ENCODE results near the gene NDUFB4.

NDUFB4 gene

GRCh38 chr3:120622870-120623726 is 27.0 kb downstream of the NDUFB4 start:
- H4K20me1 ChIP-seq (ENCODE audit: low read depth, low read length): no peaks in the 10 kb centered on the region
- no peaks in the 10 kb centered on the region for H3K79me2 ChIP-seq (ENCODE audit: insufficient read depth, low read length)
- no peak overlapping the region for H3K4me2 ChIP-seq (ENCODE audit: low read depth, low read length, poor library complexity, severe bottlenecking)
- H3F3A ChIP-seq (ENCODE audit: insufficient read depth): no peaks in the 10 kb centered on the region
- H3K27me3 ChIP-seq (ENCODE audit: low read length): no peaks in the 10 kb centered on the region
- no peak overlapping the region for H3K4me3 ChIP-seq (ENCODE audit: insufficient read depth, low read length, poor library complexity, severe bottlenecking)
- TF ChIP-seq EZH2phosphoT487 (conservative IDR thresholded peaks at IDR 0.05; ENCODE audit: low read length) (no peak), CTCF (IDR thresholded peaks at IDR 0.05; ENCODE audit: insufficient read depth, low read length, poor library complexity, severe bottlenecking) (no peak)
- H3K27ac ChIP-seq (ENCODE audit: low read depth, low read length): no peak overlapping the region
- H3K9me3 ChIP-seq (ENCODE audit: insufficient read depth, low read length): peaks cover 13% of the 10 kb centered on the region; the same call in 1 of the 2 replicates
- H3K9ac ChIP-seq (ENCODE audit: low read length): no peak overlapping the region
- no peaks in the 10 kb centered on the region for H3K36me3 ChIP-seq (ENCODE audit: low read length)
- H2AFZ ChIP-seq (ENCODE audit: low read depth, low read length, severe bottlenecking): no peak overlapping the region
- H3K9me2 ChIP-seq (replicated peaks; ENCODE audit: insufficient read depth, low read length): no peaks in the 10 kb centered on the region

GRCh38 chr3:120623727-120624093 is 27.6 kb downstream of the NDUFB4 start:
- no peak overlapping the region for H3K4me3 ChIP-seq (ENCODE audit: insufficient read depth, low read length, poor library complexity, severe bottlenecking)
- TF ChIP-seq CTCF (IDR thresholded peaks at IDR 0.05; ENCODE audit: insufficient read depth, low read length, poor library complexity, severe bottlenecking) (no peak), EZH2phosphoT487 (conservative IDR thresholded peaks at IDR 0.05; ENCODE audit: low read length) (no peak)
- H3K9me3 ChIP-seq (ENCODE audit: insufficient read depth, low read length): peaks cover 13% of the 10 kb centered on the region; the same call in 1 of the 2 replicates
- H3K79me2 ChIP-seq (ENCODE audit: insufficient read depth, low read length): no peaks in the 10 kb centered on the region
- H3K27me3 ChIP-seq (ENCODE audit: low read length): no peaks in the 10 kb centered on the region
- H3F3A ChIP-seq (ENCODE audit: insufficient read depth): no peaks in the 10 kb centered on the region
- no peak overlapping the region for H2AFZ ChIP-seq (ENCODE audit: low read depth, low read length, severe bottlenecking)
- H3K27ac ChIP-seq (ENCODE audit: low read depth, low read length): no peak overlapping the region
- H4K20me1 ChIP-seq (ENCODE audit: low read depth, low read length): no peaks in the 10 kb centered on the region
- H3K4me2 ChIP-seq (ENCODE audit: low read depth, low read length, poor library complexity, severe bottlenecking): no peak overlapping the region
- H3K9ac ChIP-seq (ENCODE audit: low read length): no peak overlapping the region
- H3K36me3 ChIP-seq (ENCODE audit: low read length): no peaks in the 10 kb centered on the region
- no peaks in the 10 kb centered on the region for H3K9me2 ChIP-seq (replicated peaks; ENCODE audit: insufficient read depth, low read length)

DNA sequence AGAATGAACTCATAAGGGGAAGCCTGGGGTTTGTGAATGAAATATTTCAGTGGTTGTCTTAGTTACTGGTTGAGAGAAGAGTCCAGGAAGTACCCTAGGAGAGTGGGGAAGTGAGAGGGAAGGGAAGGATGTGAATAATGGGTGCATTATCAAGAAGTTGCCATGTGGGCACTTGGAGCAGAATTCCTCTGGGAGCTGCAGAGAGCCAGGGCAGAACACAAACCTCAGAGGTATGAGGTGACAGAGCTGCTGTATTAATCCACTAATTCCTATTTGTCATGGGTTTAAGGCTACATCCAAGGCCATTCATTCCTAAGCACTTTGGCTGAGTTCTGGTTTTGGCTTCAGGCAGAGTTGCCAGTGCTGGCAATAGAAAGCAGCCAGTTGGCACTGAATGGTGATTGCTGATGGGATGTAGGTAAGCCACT is 29.0 kb downstream of the NDUFB4 start:
- Histone ChIP-seq H3K9me2 (replicated peaks; ENCODE audit: insufficient read depth, low read length) (no peaks in the 10 kb centered on the region), H3K4me2 (ENCODE audit: low read depth, low read length, poor library complexity, severe bottlenecking) (no peak overlapping the region)

More for the DNA sequence above, 29.0 kb downstream of the NDUFB4 start:
- H2AFZ ChIP-seq (ENCODE audit: low read depth, low read length, severe bottlenecking): no peak overlapping the region
- H3F3A ChIP-seq (ENCODE audit: insufficient read depth): no peaks in the 10 kb centered on the region
- H3K27me3 ChIP-seq (ENCODE audit: low read length): no peaks in the 10 kb centered on the region
- H3K9ac ChIP-seq (ENCODE audit: low read length): no peak overlapping the region
- H3K4me3 ChIP-seq (ENCODE audit: insufficient read depth, low read length, poor library complexity, severe bottlenecking): no peak overlapping the region
- H4K20me1 ChIP-seq (ENCODE audit: low read depth, low read length): no peaks in the 10 kb centered on the region
- H3K79me2 ChIP-seq (ENCODE audit: insufficient read depth, low read length): no peaks in the 10 kb centered on the region
- H3K9me3 ChIP-seq (ENCODE audit: insufficient read depth, low read length): peaks cover 13% of the 10 kb centered on the region; the same call in 1 of the 2 replicates
- TF ChIP-seq EZH2phosphoT487 (conservative IDR thresholded peaks at IDR 0.05; ENCODE audit: low read length) (no peak), CTCF (IDR thresholded peaks at IDR 0.05; ENCODE audit: insufficient read depth, low read length, poor library complexity, severe bottlenecking) (no peak)
- H3K27ac ChIP-seq (ENCODE audit: low read depth, low read length): no peak overlapping the region
- no peaks in the 10 kb centered on the region for H3K36me3 ChIP-seq (ENCODE audit: low read length)

Measured in SU-DHL-6 (cell line).